Vagina (tissue), 2 donors: ENCODE data around the gene ZNF804A. TPM values are rescaled to one million over a fixed set of nuclear protein-coding genes. Genes with fewer than 3 reads are reported as not detected.

Source experiments
- DNase-seq, 2 donors: peaks; one replicate each; pipeline ENCODE4 v3.0.0-alpha.2; 2017; ENCODE audit errors: extremely low spot score in 2 of 2
- H3K27ac ChIP-seq: fragments of 200-600 bp; sonication (generic); one replicate; pipeline ENCODE4 v1.5.1; 2019
- H3K27me3 ChIP-seq: fragments of 200-600 bp; sonication (generic); one replicate; pipeline ENCODE4 v1.5.1; 2019
- H3K36me3 ChIP-seq, 2 donors: fragments of 200-600 bp; sonication (generic); one replicate each; pipeline ENCODE4 v1.5.1; 2017 to 2019
- H3K4me1 ChIP-seq: fragments of 200-600 bp; sonication (generic); one replicate; pipeline ENCODE4 v1.5.1; 2019
- H3K4me3 ChIP-seq, 2 donors: fragments of 200-600 bp; sonication (generic); 1 replicate in 1 of 2; 2 replicates in 1 of 2; pipeline ENCODE4 v1.5.1; 2016 to 2019
- H3K9me3 ChIP-seq: fragments of 200-600 bp; sonication (generic); one replicate; pipeline ENCODE4 v1.5.1; 2019
- CTCF ChIP-seq, 3 experiments: fragments of 450-650 bp in 2 of 3; fragments of 200-600 bp in 1 of 3; sonication (generic) in 1 of 3; IDR thresholded peaks; one replicate each; pipeline ENCODE4 v1.5.1; 2017 to 2019; ENCODE audit warnings: antibody characterized with exemption in 3 of 3, mild to moderate bottlenecking in 2 of 3, moderate library complexity in 2 of 3
- POLR2A ChIP-seq, 2 donors: fragments of 450-650 bp; IDR thresholded peaks; one replicate each; pipeline ENCODE4 v1.6.1; 2017; ENCODE audit warnings: antibody characterized with exemption in 2 of 2, mild to moderate bottlenecking in 2 of 2, moderate library complexity in 2 of 2
- POLR2AphosphoS5 ChIP-seq, 2 donors: sonication (generic); formaldehyde crosslinking; IDR thresholded peaks; one replicate each; pipeline ENCODE4 v1.9.0; 2017; ENCODE audit warnings: antibody characterized with exemption in 2 of 2, mild to moderate bottlenecking in 2 of 2, low read depth in 1 of 2; ENCODE audit not compliant: insufficient read depth in 1 of 2
- intact Hi-C: fragments of 100-400 bp; cut with DNase I; formaldehyde crosslinking; loops from one replicate; pipeline ENCODE4 v1.15.1; 2023
- total RNA-seq: library from RNA; depleted of rRNA; stranded (reverse); fragments of >200 nt; gene quantifications from one replicate; pipeline ENCODE4 v1.2.3, GENCODE V29; 2016

Gene ZNF804A
- total RNA-seq, 1 donor from 2014 or later: 1.2 TPM

- H3K27ac ChIP-seq: no peak overlapping the region
- no peaks in the 10 kb centered on the region for H3K4me1 ChIP-seq
- intact Hi-C loops: no loop called here
- no peaks in the 10 kb centered on the region for H3K36me3 ChIP-seq
- no peak overlapping the region for H3K4me3 ChIP-seq
- H3K27me3 ChIP-seq: no peaks in the 10 kb centered on the region
- H3K9me3 ChIP-seq: no peaks in the 10 kb centered on the region
- TF ChIP-seq POLR2AphosphoS5 (IDR thresholded peaks at IDR 0.05; ENCODE audit: insufficient read depth in 1 of 2, low read depth in 1 of 2) (no peak), CTCF (IDR thresholded peaks at IDR 0.05) (no peak), POLR2A (IDR thresholded peaks at IDR 0.05) (no peak)
- no peak for DNase-seq
Measured at GRCh38 chr2:184624311-184624710, 26.0 kb downstream of the ZNF804A start.

GRCh38 chr2:184628051-184628450 is 29.7 kb downstream of the ZNF804A start:
- no peak overlapping the region for H3K4me3 ChIP-seq
- H3K4me1 ChIP-seq: no peaks in the 10 kb centered on the region
- TF ChIP-seq CTCF (IDR thresholded peaks at IDR 0.05) (no peak), POLR2AphosphoS5 (IDR thresholded peaks at IDR 0.05; ENCODE audit: insufficient read depth in 1 of 2, low read depth in 1 of 2) (no peak), POLR2A (IDR thresholded peaks at IDR 0.05) (no peak)
- no peaks in the 10 kb centered on the region for H3K36me3 ChIP-seq
- DNase-seq: no peak
- H3K9me3 ChIP-seq: no peaks in the 10 kb centered on the region
- H3K27me3 ChIP-seq: no peaks in the 10 kb centered on the region
- intact Hi-C loops: no loop called here
- H3K27ac ChIP-seq: no peak overlapping the region

- no peak overlapping the region for H3K4me3 ChIP-seq
- TF ChIP-seq CTCF (IDR thresholded peaks at IDR 0.05): no peak
- TF ChIP-seq POLR2A (IDR thresholded peaks at IDR 0.05): no peak
- TF ChIP-seq POLR2AphosphoS5 (IDR thresholded peaks at IDR 0.05; ENCODE audit: insufficient read depth in 1 of 2, low read depth in 1 of 2): no peak
- intact Hi-C loops: no loop called here
- no peaks in the 10 kb centered on the region for H3K27me3 ChIP-seq
- DNase-seq: no peak
- no peaks in the 10 kb centered on the region for H3K9me3 ChIP-seq
- H3K27ac ChIP-seq: no peak overlapping the region
- H3K36me3 ChIP-seq: no peaks in the 10 kb centered on the region
- no peaks in the 10 kb centered on the region for H3K4me1 ChIP-seq
Measured at GRCh38 chr2:184633726-184634125, 35.4 kb downstream of the ZNF804A start.

GRCh38 chr2:184637781-184638180 is 39.5 kb downstream of the ZNF804A start:
- H3K27me3 ChIP-seq: no peaks in the 10 kb centered on the region
- no peaks in the 10 kb centered on the region for H3K4me1 ChIP-seq
- intact Hi-C loops: no loop called here
- no peaks in the 10 kb centered on the region for H3K36me3 ChIP-seq
- TF ChIP-seq POLR2A (IDR thresholded peaks at IDR 0.05) (no peak), CTCF (IDR thresholded peaks at IDR 0.05) (no peak), POLR2AphosphoS5 (IDR thresholded peaks at IDR 0.05; ENCODE audit: insufficient read depth in 1 of 2, low read depth in 1 of 2) (no peak)
- H3K27ac ChIP-seq: no peak overlapping the region
- no peak for DNase-seq
- no peaks in the 10 kb centered on the region for H3K9me3 ChIP-seq
- H3K4me3 ChIP-seq: no peak overlapping the region

- Histone ChIP-seq H3K36me3 (no peaks in the 10 kb centered on the region), H3K27me3 (no peaks in the 10 kb centered on the region), H3K4me3 (no peak overlapping the region), H3K27ac (no peak overlapping the region), H3K9me3 (no peaks in the 10 kb centered on the region), H3K4me1 (no peaks in the 10 kb centered on the region)
- DNase-seq: no peak
- TF ChIP-seq POLR2AphosphoS5 (IDR thresholded peaks at IDR 0.05; ENCODE audit: insufficient read depth in 1 of 2, low read depth in 1 of 2): no peak
- intact Hi-C loops: no loop called here
Measured at GRCh38 chr2:184644685-184645084, 46.4 kb downstream of the ZNF804A start.

GRCh38 chr2:184646177-184646576 is 47.8 kb downstream of the ZNF804A start:
- DNase-seq: no peak
- Histone ChIP-seq H3K27ac (no peak overlapping the region), H3K27me3 (no peaks in the 10 kb centered on the region), H3K9me3 (no peaks in the 10 kb centered on the region), H3K4me3 (no peak overlapping the region), H3K4me1 (no peaks in the 10 kb centered on the region), H3K36me3 (no peaks in the 10 kb centered on the region)
- intact Hi-C loops: no loop called here
- TF ChIP-seq POLR2A (IDR thresholded peaks at IDR 0.05) (no peak), CTCF (IDR thresholded peaks at IDR 0.05) (no peak), POLR2AphosphoS5 (IDR thresholded peaks at IDR 0.05; ENCODE audit: insufficient read depth in 1 of 2, low read depth in 1 of 2) (no peak)
